Fibroblast of villous mesenchyme (primary cell): Measurements from ENCODE around the gene TTC34. TPM values are rescaled to one million over a fixed set of nuclear protein-coding genes. Genes with fewer than 3 reads are reported as not detected.

Source experiments
- DNase-seq: peaks from one replicate; pipeline ENCODE4 v3.0.0-alpha.2; 2010; ENCODE audit warnings: low read depth
- H3K4me3 ChIP-seq: 2 replicates; pipeline ENCODE4 v1.5.1; 2011; ENCODE audit warnings: low read depth, mild to moderate bottlenecking, low read length
- total RNA-seq: library from RNA; depleted of rRNA; stranded (reverse); fragments of >200 nt; gene quantifications from 2 replicates; pipeline ENCODE4 v1.2.3, GENCODE V29; 2012
- TF ChIP-seq, protein P1 (sequence below): IDR thresholded peaks from 2 replicates; pipeline ENCODE4 v1.5.1; 2012; ENCODE audit warnings: low read depth, mild to moderate bottlenecking, low read length; ENCODE audit not compliant: insufficient read depth

Gene TTC34
- total RNA-seq, 1 donor, result 0.43 TPM

DNA sequence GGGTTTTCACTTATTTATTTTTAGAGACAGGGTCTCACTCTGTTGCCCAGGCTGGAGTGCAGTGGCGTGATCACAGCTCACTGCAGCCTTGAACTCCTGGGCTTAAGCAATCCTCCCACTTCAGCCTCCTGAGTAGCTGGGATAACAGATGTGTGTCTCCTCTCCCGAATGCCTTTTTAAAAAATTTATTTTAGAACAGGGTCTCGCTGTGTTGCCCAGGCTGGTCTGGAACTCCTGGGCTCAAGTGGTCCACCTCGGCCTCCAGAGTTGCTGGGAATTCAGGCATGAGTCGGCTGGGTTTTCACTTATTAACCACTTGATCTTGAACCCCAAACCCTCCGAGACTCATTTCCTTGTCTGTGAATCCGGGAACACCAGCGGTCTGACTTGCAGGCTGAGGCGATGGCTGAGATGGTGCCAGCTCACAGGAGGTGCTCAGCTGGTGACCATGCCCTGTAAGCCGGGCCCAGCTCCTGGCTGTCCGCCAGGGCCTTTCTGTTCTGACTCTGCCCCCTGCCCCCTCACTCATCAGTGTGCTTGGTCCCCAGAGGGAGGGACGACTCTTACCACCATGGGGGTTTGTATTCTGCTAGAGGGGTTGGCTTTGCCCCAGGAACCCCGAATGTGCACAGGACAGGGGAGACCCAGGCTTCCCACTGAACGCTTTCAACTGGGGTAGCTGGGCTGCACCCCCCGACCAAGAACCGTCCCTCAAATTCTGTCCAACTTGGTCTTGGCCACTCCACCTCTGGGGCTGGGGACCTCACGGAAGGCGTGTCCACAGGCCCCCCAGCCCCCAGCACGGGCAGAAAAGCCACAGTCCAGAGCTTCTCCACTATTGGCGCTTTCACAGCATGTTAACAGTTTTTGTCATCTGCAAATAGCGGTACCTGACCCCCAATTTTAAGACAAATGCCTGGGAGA, 191.2 kb downstream of the TTC34 start:
- no peak overlapping the region for H3K4me3 ChIP-seq
- DNase-seq, result no peak
- TF ChIP-seq, protein P1, sequence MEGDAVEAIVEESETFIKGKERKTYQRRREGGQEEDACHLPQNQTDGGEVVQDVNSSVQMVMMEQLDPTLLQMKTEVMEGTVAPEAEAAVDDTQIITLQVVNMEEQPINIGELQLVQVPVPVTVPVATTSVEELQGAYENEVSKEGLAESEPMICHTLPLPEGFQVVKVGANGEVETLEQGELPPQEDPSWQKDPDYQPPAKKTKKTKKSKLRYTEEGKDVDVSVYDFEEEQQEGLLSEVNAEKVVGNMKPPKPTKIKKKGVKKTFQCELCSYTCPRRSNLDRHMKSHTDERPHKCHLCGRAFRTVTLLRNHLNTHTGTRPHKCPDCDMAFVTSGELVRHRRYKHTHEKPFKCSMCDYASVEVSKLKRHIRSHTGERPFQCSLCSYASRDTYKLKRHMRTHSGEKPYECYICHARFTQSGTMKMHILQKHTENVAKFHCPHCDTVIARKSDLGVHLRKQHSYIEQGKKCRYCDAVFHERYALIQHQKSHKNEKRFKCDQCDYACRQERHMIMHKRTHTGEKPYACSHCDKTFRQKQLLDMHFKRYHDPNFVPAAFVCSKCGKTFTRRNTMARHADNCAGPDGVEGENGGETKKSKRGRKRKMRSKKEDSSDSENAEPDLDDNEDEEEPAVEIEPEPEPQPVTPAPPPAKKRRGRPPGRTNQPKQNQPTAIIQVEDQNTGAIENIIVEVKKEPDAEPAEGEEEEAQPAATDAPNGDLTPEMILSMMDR, result no peak

DNA sequence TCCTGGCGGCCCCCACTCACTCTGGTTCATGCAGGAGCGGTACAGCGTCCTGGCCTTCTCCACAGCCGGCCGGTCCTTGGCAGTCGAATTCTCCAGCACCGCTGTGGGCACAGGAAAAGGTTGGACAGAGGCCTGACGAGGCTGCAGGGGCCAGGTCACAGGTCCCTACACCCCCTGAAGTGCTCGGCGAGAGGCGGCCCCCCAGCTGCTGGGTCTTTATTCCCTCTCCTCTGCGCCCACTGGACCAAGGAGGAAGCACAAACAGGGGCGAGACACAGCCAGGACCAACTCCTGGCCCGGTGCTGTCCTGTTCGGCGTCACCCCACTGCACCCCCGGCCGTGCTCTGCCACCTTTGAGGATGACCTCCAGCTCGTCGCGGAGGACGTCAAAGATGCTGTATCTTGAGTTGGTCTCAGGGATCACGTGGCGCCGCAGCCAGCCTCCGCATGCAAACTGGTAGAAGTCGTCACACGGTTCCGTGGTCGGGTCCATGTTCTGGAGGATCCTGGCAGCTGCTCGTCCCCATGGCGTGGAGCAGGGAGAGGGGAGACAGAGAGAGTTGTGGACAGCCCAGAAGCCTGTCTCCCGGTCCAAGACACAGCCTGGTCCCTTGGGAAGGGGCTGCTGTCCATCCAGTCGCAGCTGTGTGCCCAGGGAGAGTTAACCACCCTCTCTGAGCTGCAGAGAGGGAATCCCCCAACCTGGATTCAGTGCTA, 192.0 kb downstream of the TTC34 start:
- no peak for DNase-seq
- TF ChIP-seq, protein P1, result no peak
- no peak overlapping the region for H3K4me3 ChIP-seq

DNA sequence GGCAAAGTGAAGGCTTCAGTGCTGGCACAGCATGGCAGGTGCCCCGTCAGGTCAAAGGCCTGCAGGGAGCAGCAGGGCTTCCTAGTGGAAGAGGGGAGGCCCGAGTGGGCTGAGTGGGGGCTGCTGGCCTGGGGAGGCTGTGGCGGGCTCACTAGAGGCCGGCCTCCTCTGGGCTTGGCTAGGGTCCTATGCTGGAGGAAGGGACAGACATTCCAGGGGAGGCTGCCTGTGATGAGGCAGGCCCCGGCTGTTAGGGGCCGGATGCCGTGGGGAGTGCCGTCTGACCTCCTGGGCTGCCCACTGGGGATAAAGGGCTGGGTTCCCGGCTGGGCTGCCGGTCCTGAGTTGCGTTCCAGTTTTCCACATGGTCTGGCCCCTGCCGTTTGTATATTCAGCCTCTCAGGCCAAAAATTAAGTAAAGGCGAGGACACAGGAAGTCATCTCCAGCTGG, 193.8 kb downstream of the TTC34 start:
- TF ChIP-seq, protein P1, result no peak
- DNase-seq, result no peak

DNA sequence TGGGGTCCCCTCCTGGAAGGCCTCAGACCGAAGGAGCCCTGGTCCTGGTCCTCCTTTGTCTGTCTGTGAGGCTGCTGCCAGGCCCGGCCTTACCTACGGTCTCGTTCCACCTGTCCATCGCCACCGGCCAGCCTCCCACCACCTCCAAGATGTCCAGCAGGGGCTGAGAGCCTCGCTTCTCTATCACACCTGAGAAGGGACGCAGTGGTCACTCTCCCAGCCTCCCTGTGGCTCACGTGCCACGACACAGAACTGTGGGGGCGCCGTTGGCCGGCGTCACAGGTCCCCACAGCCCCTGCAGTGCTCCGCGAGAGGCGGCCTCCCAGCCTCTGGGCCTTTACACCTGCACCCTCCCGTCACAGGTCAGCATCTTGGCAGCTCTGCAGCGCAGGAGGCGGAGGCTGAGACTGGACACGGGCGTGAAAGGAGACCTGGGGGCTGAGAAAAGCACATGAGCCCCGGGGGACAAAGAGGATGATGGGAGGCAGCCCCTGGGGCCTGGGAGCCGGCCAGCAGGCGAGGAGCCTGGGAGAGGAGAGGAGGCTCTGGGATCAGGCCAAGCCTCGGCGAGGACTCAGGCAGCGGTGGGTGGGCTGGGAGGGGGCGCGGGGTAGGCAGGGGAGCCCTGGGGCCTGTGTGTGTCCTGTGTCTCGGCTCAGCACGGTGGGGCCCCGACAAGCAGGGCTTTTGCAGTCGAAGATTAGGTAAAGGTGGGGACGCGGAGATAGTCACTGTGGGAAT, 194.4 kb downstream of the TTC34 start:
- DNase-seq, result no peak
- TF ChIP-seq, protein P1, result no peak
- no peak overlapping the region for H3K4me3 ChIP-seq

More for the DNA sequence above, 193.8 kb downstream of the TTC34 start:
- no peak overlapping the region for H3K4me3 ChIP-seq

DNA sequence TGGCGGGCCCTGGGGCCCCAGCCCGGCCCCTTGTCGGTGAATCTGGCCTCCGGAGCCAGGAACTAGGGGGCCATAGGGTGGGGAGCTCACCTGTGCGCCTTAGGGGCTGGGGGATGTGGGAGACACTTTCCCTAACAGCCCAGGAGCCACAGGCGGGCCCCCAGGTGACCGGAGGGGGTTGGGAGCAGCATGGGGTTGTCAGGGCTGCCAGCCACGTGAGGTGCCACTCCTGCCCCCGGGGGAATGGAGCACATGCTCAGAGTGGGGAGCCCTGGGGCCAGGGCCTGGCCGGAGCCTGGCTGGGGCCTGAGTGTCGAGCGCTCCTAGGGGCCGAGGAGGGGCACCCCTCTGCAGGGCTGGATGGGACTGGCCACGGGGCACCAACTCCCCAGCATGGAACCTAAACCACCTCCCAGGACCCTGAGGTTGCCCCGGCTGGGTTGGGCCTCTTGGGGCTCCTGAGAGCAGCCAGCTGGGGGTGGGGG, 195.1 kb downstream of the TTC34 start:
- DNase-seq, result no peak
- no peak overlapping the region for H3K4me3 ChIP-seq
- TF ChIP-seq, protein P1, result no peak
